Measurements from ENCODE around the gene HDAC8.

Gene HDAC8

GRCh38 chrX:72351606-72352334 lies 220.9 kb downstream of the HDAC8 start:
- TF ChIP-seq CTCF (conservative IDR thresholded peaks at IDR 0.05; ENCODE audit: low read depth, low read length) = no peak
- Histone ChIP-seq H3K36me3 (ENCODE audit: insufficient read depth) (no peaks in the 10 kb centered on the region), H3K4me3 (IDR thresholded peaks at IDR 0.05; ENCODE audit: insufficient read depth, low read depth, low read length) (no peak overlapping the region), H2AFZ (ENCODE audit: low read depth) (no peak overlapping the region), H3K79me2 (ENCODE audit: insufficient read depth, low read depth) (no peaks in the 10 kb centered on the region), H3K27me3 (ENCODE audit: insufficient read depth, low read depth) (no peaks in the 10 kb centered on the region), H3K27ac (no peak overlapping the region), H3K4me1 (ENCODE audit: low read depth, poor library complexity, severe bottlenecking) (no peaks in the 10 kb centered on the region), H4K20me1 (ENCODE audit: insufficient read depth) (no peaks in the 10 kb centered on the region), H3K9ac (no peak overlapping the region), H3K4me2 (no peak overlapping the region)

GRCh38 chrX:72349190-72349589 lies 223.5 kb downstream of the HDAC8 start:
- Histone ChIP-seq H3K4me3 (IDR thresholded peaks at IDR 0.05; ENCODE audit: insufficient read depth, low read depth, low read length) (no peak overlapping the region), H3K36me3 (ENCODE audit: insufficient read depth) (no peaks in the 10 kb centered on the region), H3K27ac (no peak overlapping the region), H3K4me1 (ENCODE audit: low read depth, poor library complexity, severe bottlenecking) (no peaks in the 10 kb centered on the region), H2AFZ (ENCODE audit: low read depth) (no peak overlapping the region), H3K4me2 (no peak overlapping the region), H4K20me1 (ENCODE audit: insufficient read depth) (no peaks in the 10 kb centered on the region), H3K79me2 (ENCODE audit: insufficient read depth, low read depth) (no peaks in the 10 kb centered on the region), H3K27me3 (ENCODE audit: insufficient read depth, low read depth) (no peaks in the 10 kb centered on the region), H3K9ac (no peak overlapping the region)
- no peak for TF ChIP-seq CTCF (conservative IDR thresholded peaks at IDR 0.05; ENCODE audit: low read depth, low read length)

- Histone ChIP-seq H3K36me3 (ENCODE audit: insufficient read depth) (no peaks in the 10 kb centered on the region), H3K4me2 (no peak overlapping the region), H2AFZ (ENCODE audit: low read depth) (no peak overlapping the region)
Observed at GRCh38 chrX:72348247-72348979, 224.2 kb downstream of the HDAC8 start.

GRCh38 chrX:72347366-72347765 lies 225.3 kb downstream of the HDAC8 start:
- Histone ChIP-seq H3K4me3 (IDR thresholded peaks at IDR 0.05; ENCODE audit: insufficient read depth, low read depth, low read length) (no peak overlapping the region), H3K27me3 (ENCODE audit: insufficient read depth, low read depth) (no peaks in the 10 kb centered on the region), H3K27ac (no peak overlapping the region), H3K4me2 (no peak overlapping the region), H2AFZ (ENCODE audit: low read depth) (no peak overlapping the region), H4K20me1 (ENCODE audit: insufficient read depth) (no peaks in the 10 kb centered on the region), H3K36me3 (ENCODE audit: insufficient read depth) (no peaks in the 10 kb centered on the region), H3K9ac (no peak overlapping the region), H3K4me1 (ENCODE audit: low read depth, poor library complexity, severe bottlenecking) (no peaks in the 10 kb centered on the region), H3K79me2 (ENCODE audit: insufficient read depth, low read depth) (no peaks in the 10 kb centered on the region)
- TF ChIP-seq CTCF (conservative IDR thresholded peaks at IDR 0.05; ENCODE audit: low read depth, low read length) = no peak

More at GRCh38 chrX:72348247-72348979, 224.2 kb downstream of the HDAC8 start:
- H4K20me1 ChIP-seq (ENCODE audit: insufficient read depth) = no peaks in the 10 kb centered on the region
- H3K4me1 ChIP-seq (ENCODE audit: low read depth, poor library complexity, severe bottlenecking) = no peaks in the 10 kb centered on the region
- no peak overlapping the region for H3K27ac ChIP-seq
- no peak overlapping the region for H3K4me3 ChIP-seq (IDR thresholded peaks at IDR 0.05; ENCODE audit: insufficient read depth, low read depth, low read length)
- H3K27me3 ChIP-seq (ENCODE audit: insufficient read depth, low read depth) = no peaks in the 10 kb centered on the region
- no peak overlapping the region for H3K9ac ChIP-seq
- H3K79me2 ChIP-seq (ENCODE audit: insufficient read depth, low read depth) = no peaks in the 10 kb centered on the region
- TF ChIP-seq CTCF (conservative IDR thresholded peaks at IDR 0.05; ENCODE audit: low read depth, low read length) = no peak

Measured in KMS-11 (cell line).